K562 (cell line): ENCODE results near the gene LY6G5B. TPM values are rescaled to one million over a fixed set of nuclear protein-coding genes. Genes with fewer than 3 reads are reported as not detected.
A peak's percentile ranks its signal among the peaks of the same experiment; 100 is the strongest.

ENCODE experiments used
- BRF1 ChIP-seq: IDR thresholded peaks from 3 replicates; pipeline ENCODE4 v1.6.1; 2011; ENCODE audit warnings: borderline replicate concordance, mild to moderate bottlenecking; ENCODE audit not compliant: insufficient read length; ENCODE audit errors: extremely low read depth
- CUX1 ChIP-seq: fragments of 200-800 bp; sonication (Bioruptor generic); IDR thresholded peaks from 2 replicates; pipeline ENCODE4 v1.6.1; 2016; ENCODE audit warnings: missing genetic modification characterization, missing compliant biosample characterization
- ESRRB ChIP-seq: fragments of 250-450 bp; sonication (Bioruptor Pico); IDR thresholded peaks from 2 replicates; pipeline ENCODE4 v1.5.0; 2020; ENCODE audit warnings: mild to moderate bottlenecking, moderate library complexity, borderline replicate concordance
- KAT8 ChIP-seq: fragments of 450-650 bp; IDR thresholded peaks from 2 replicates; pipeline ENCODE4 v1.6.1; 2016; ENCODE audit warnings: low read depth, mild to moderate bottlenecking
- KDM4B ChIP-seq, 2 experiments: fragments of 450-650 bp in 1 of 2; sonication (generic) in 1 of 2; IDR thresholded peaks; 2 replicates each; pipeline ENCODE4 v1.6.1; 2016 to 2017; ENCODE audit warnings: borderline replicate concordance in 2 of 2, antibody characterized with exemption in 1 of 2, low read depth in 1 of 2, mild to moderate bottlenecking in 1 of 2
- MBD2 ChIP-seq: sonication (generic); IDR thresholded peaks from 2 replicates; pipeline ENCODE4 v1.6.1; 2016; ENCODE audit warnings: low read depth, borderline replicate concordance
- MTA1 ChIP-seq: fragments of 450-650 bp; IDR thresholded peaks from 2 replicates; pipeline ENCODE4 v1.6.1; 2017; ENCODE audit warnings: borderline replicate concordance
- SIRT6 ChIP-seq: IDR thresholded peaks from one replicate; pipeline ENCODE4 v1.6.1; 2012; ENCODE audit warnings: low read depth, mild to moderate bottlenecking, control low read depth, inconsistent platforms, low read length, moderate library complexity
- SRSF7 ChIP-seq: fragments of 200-400 bp; formaldehyde crosslinking; optimal IDR thresholded peaks from 2 replicates; pipeline ENCODE3; 2017; ENCODE audit warnings: mild to moderate bottlenecking, low read depth, low read length
- ZBTB26 ChIP-seq: fragments of 450-650 bp; formaldehyde crosslinking; IDR thresholded peaks from 2 replicates; pipeline ENCODE4 v1.4.0; 2022; ENCODE audit warnings: missing genetic modification characterization
- ZNF407 ChIP-seq: fragments of 450-650 bp; IDR thresholded peaks from 2 replicates; pipeline ENCODE4 v1.6.1; 2016; ENCODE audit warnings: low read depth
- polyA plus RNA-seq, 8 experiments: library from polyadenylated mRNA; depleted of rRNA in 4 of 8; stranded (reverse) in 5 of 8; unstranded in 3 of 8; fragments of >200 nt; fragmentation: Nextera tagmentation in 2 of 8; fragmentation: Illumina TruSeq in 1 of 8; extraction: Ambion mirVana in 2 of 8; extraction: Trizol in 1 of 8; gene quantifications; 2 replicates each; pipeline versions ENCODE4 v1.2.1 to v1.2.3, GENCODE V29; 2011 to 2014; ENCODE audit warnings: inconsistent platforms in 1 of 8, missing spikeins in 1 of 8
- total RNA-seq, 7 experiments: library from RNA; depleted of rRNA in 6 of 7; stranded (reverse); fragments of >200 nt in 6 of 7; fragmentation: Illumina TruSeq in 2 of 7; extraction: Trizol in 2 of 7; gene quantifications; 2 replicates each; pipeline versions ENCODE4 v1.2.1 to v1.2.3, GENCODE V29; 2011 to 2021; ENCODE audit warnings: low replicate concordance in 1 of 7

LY6G5B gene
- total and polyA plus RNA-seq, 9 of the 15 experiments (the other 6 are each of a cell fraction or from before 2014, with no cell fraction given): 6.0 to 27.0 (median 7.5) TPM

- TF ChIP-seq ZNF407 (no peak), KDM4B (IDR thresholded peaks at IDR 0.05; ENCODE audit: borderline replicate concordance in 2 of 2, low read depth in 1 of 2) (peak in 1 of 2 experiments; percentile 54; a peak in 1 of 4 replicates), MTA1 (peak; percentile 93), CUX1 (no peak), SRSF7 (no peak), BRF1 (no peak), ZBTB26 (CRISPR knock-in tag) (peak; percentile 86), SIRT6 (no peak), KAT8 (no peak), ESRRB (0 out of 2 replicates have a peak, but pooled peaks have one; percentile 2), MBD2 (peak; percentile 77)
Measured at GRCh38 chr6:31690231-31691077, 20.7 kb downstream of the LY6G5B start (continued).
